Measurements from ENCODE around the gene NTF4. TPM values are rescaled to one million over a fixed set of nuclear protein-coding genes. Genes with fewer than 3 reads are reported as not detected.

NTF4 gene
- total RNA-seq, 1 donor from 2014 or later, result 3.8 TPM

- peaks cover 9% of the 10 kb centered on the region for H3K36me3 Mint-ChIP-seq
- Histone ChIP-seq H3K9me3 (ENCODE audit: low read depth) (no peaks in the 10 kb centered on the region), H3K79me2 (ENCODE audit: low read depth) (no peaks in the 10 kb centered on the region), H3F3A (ENCODE audit: low read depth) (peaks cover 12% of the 10 kb centered on the region), H3K36me3 (no peaks in the 10 kb centered on the region), H3K9ac (no peak overlapping the region), H3K4me3 (no peak overlapping the region), H3K27ac (no peak overlapping the region), H3K4me2 (no peak overlapping the region), H2AFZ (replicated peaks) (no peak overlapping the region), H3K27me3 (peaks cover 23% of the 10 kb centered on the region), H3K4me1 (peaks cover 12% of the 10 kb centered on the region), H4K20me1 (ENCODE audit: low read depth) (peaks cover 8% of the 10 kb centered on the region)
- H3K4me1 Mint-ChIP-seq, result peaks cover 3% of the 10 kb centered on the region
- H3K27me3 Mint-ChIP-seq (ENCODE audit: insufficient read depth, low read depth), result peaks cover 12% of the 10 kb centered on the region
- peaks cover 2% of the 10 kb centered on the region for H3K9me3 Mint-ChIP-seq
- no peak overlapping the region for H3K27ac Mint-ChIP-seq
- no peak for TF ChIP-seq EZH2 (IDR thresholded peaks at IDR 0.05)
- no peak for TF ChIP-seq EZH2phosphoT487 (IDR thresholded peaks at IDR 0.05)
- TF ChIP-seq, protein P1, sequence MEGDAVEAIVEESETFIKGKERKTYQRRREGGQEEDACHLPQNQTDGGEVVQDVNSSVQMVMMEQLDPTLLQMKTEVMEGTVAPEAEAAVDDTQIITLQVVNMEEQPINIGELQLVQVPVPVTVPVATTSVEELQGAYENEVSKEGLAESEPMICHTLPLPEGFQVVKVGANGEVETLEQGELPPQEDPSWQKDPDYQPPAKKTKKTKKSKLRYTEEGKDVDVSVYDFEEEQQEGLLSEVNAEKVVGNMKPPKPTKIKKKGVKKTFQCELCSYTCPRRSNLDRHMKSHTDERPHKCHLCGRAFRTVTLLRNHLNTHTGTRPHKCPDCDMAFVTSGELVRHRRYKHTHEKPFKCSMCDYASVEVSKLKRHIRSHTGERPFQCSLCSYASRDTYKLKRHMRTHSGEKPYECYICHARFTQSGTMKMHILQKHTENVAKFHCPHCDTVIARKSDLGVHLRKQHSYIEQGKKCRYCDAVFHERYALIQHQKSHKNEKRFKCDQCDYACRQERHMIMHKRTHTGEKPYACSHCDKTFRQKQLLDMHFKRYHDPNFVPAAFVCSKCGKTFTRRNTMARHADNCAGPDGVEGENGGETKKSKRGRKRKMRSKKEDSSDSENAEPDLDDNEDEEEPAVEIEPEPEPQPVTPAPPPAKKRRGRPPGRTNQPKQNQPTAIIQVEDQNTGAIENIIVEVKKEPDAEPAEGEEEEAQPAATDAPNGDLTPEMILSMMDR (IDR thresholded peaks at IDR 0.05), result no peak
- H3K4me3 Mint-ChIP-seq, result no peak overlapping the region
- DNase-seq (ENCODE audit: low spot score), result no peak
These were observed 50.3 kb downstream of the NTF4 start for GRCh38 chr19:49014123-49014869.

GRCh38 chr19:49011194-49011593 lies 53.4 kb downstream of the NTF4 start:
- Mint-ChIP-seq H3K27me3 (ENCODE audit: insufficient read depth, low read depth) (no peaks in the 10 kb centered on the region), H3K27ac (no peak overlapping the region), H3K36me3 (peaks cover 15% of the 10 kb centered on the region), H3K4me1 (no peaks in the 10 kb centered on the region), H3K9me3 (no peaks in the 10 kb centered on the region), H3K4me3 (no peak overlapping the region)
- Histone ChIP-seq H4K20me1 (ENCODE audit: low read depth) (no peaks in the 10 kb centered on the region), H3K4me3 (no peak overlapping the region), H3K4me2 (no peak overlapping the region), H3K4me1 (no peaks in the 10 kb centered on the region), H3F3A (ENCODE audit: low read depth) (no peaks in the 10 kb centered on the region), H2AFZ (replicated peaks) (no peak overlapping the region), H3K9me3 (ENCODE audit: low read depth) (no peaks in the 10 kb centered on the region), H3K79me2 (ENCODE audit: low read depth) (no peaks in the 10 kb centered on the region), H3K27ac (no peak overlapping the region), H3K27me3 (no peaks in the 10 kb centered on the region), H3K36me3 (no peaks in the 10 kb centered on the region), H3K9ac (no peak overlapping the region)
- no peak for TF ChIP-seq EZH2phosphoT487 (IDR thresholded peaks at IDR 0.05)
- no peak for TF ChIP-seq EZH2 (IDR thresholded peaks at IDR 0.05)
- TF ChIP-seq, protein P1 (IDR thresholded peaks at IDR 0.05), result no peak
- no peak for DNase-seq (ENCODE audit: low spot score)

Small RNA genes within 50 kb of the gene (small RNA-seq; reads per million reads assigned to genes)
- gene RN7SL708P, result not detected

Other genes starting within 250 kb of the NTF4 start
- gene HSD17B14, start 228.3 kb downstream of the NTF4 start, total RNA-seq (ENCODE audit: low replicate concordance), result 11.2 and 27.6 TPM in 2 replicates
- gene PLEKHA4, start 196.2 kb downstream of the NTF4 start, total RNA-seq (ENCODE audit: low replicate concordance), result 6.2 and 6.3 TPM in 2 replicates
- 10.6 and 19.1 TPM in 2 replicates for gene PPP1R15A, start 192.4 kb downstream of the NTF4 start, total RNA-seq (ENCODE audit: low replicate concordance)
- 0.26 and 0.40 TPM in 2 replicates for gene TULP2, start 166.1 kb downstream of the NTF4 start, total RNA-seq (ENCODE audit: low replicate concordance)
- 73.5 and 158 TPM in 2 replicates for gene NUCB1, start 164.5 kb downstream of the NTF4 start, total RNA-seq (ENCODE audit: low replicate concordance)
- 1.6 TPM in 1 of 2 replicates, not detected in the other for gene DHDH, start 131.1 kb downstream of the NTF4 start, total RNA-seq (ENCODE audit: low replicate concordance)
- 35.8 and 79.2 TPM in 2 replicates for gene BAX, start 109.9 kb downstream of the NTF4 start, total RNA-seq (ENCODE audit: low replicate concordance)
- 989 and 1,798 TPM in 2 replicates for gene FTL, start 99.5 kb downstream of the NTF4 start, total RNA-seq (ENCODE audit: low replicate concordance)
- gene GYS1, start 71.5 kb downstream of the NTF4 start, total RNA-seq (ENCODE audit: low replicate concordance), result 17.7 and 38.7 TPM in 2 replicates
- gene RUVBL2, start 70.9 kb downstream of the NTF4 start, total RNA-seq (ENCODE audit: low replicate concordance), result 67.0 and 157 TPM in 2 replicates
- not detected in 2 replicates for gene LHB, start 47.7 kb downstream of the NTF4 start, total RNA-seq (ENCODE audit: low replicate concordance)
- not detected in 2 replicates for gene CGB3, start 40.5 kb downstream of the NTF4 start, total RNA-seq (ENCODE audit: low replicate concordance)
- 1.0 TPM in 1 of 2 replicates, not detected in the other for gene CGB2, start 32.9 kb downstream of the NTF4 start, total RNA-seq (ENCODE audit: low replicate concordance)
- not detected in 2 replicates for gene CGB1, start 27.9 kb downstream of the NTF4 start, total RNA-seq (ENCODE audit: low replicate concordance)
- gene CGB5, start 21.0 kb downstream of the NTF4 start, total RNA-seq (ENCODE audit: low replicate concordance), result not detected in 2 replicates
- not detected in 2 replicates for gene CGB8, start 15.7 kb downstream of the NTF4 start, total RNA-seq (ENCODE audit: low replicate concordance)
- 0.31 TPM in 1 of 2 replicates, not detected in the other for gene CGB7, start 7.1 kb downstream of the NTF4 start, total RNA-seq (ENCODE audit: low replicate concordance)
- 0.11 TPM in 1 of 2 replicates, not detected in the other for gene KCNA7, start 7.9 kb upstream of the NTF4 start, total RNA-seq (ENCODE audit: low replicate concordance)
- 162 and 365 TPM in 2 replicates for gene SNRNP70, start 20.6 kb upstream of the NTF4 start, total RNA-seq (ENCODE audit: low replicate concordance)
- 9.2 and 9.7 TPM in 2 replicates for gene LIN7B, start 49.6 kb upstream of the NTF4 start, total RNA-seq (ENCODE audit: low replicate concordance)
- 1.7 TPM in 1 of 2 replicates, not detected in the other for gene C19orf73, start 54.3 kb upstream of the NTF4 start, total RNA-seq (ENCODE audit: low replicate concordance)
- 1.8 and 12.0 TPM in 2 replicates for gene PPFIA3, start 54.7 kb upstream of the NTF4 start, total RNA-seq (ENCODE audit: low replicate concordance)
- 0.31 TPM in 1 of 2 replicates, not detected in the other for gene HRC, start 90.6 kb upstream of the NTF4 start, total RNA-seq (ENCODE audit: low replicate concordance)
- gene TRPM4, start 93.0 kb upstream of the NTF4 start, total RNA-seq (ENCODE audit: low replicate concordance), result 3.1 and 11.2 TPM in 2 replicates

Data from neural progenitor cell (in vitro differentiated cells).